HCT116 (cell line): ENCODE results near the gene PC. TPM values are rescaled to one million over a fixed set of nuclear protein-coding genes. Genes with fewer than 3 reads are reported as not detected.
A peak's percentile ranks its signal among the peaks of the same experiment; 100 is the strongest.
"Not testable (repeated sequence)": the region's sequence is repeated elsewhere in the genome, so short reads cannot be mapped to it uniquely, and the experiment has no call there.

Experiments used
- ATAC-seq: fragments of 200-7000 bp; cut with Tn5 transposase; 2 replicates; pipeline ENCODE4 v1.9.1; 2020; ENCODE audit warnings: mild to moderate bottlenecking, moderate library complexity
- BruUV-seq: library from RNA; stranded (reverse); fragments of 400-500 nt; replicated peaks from 2 replicates; lab custom pipeline; 2021; lab: Mats Ljungman, UMichigan
- CTCF ChIA-PET: fragments of 300-600 bp; sonication (Branson Sonifier 250); formaldehyde crosslinking; loops from one replicate; lab custom pipeline; 2021; ENCODE audit warnings: antibody characterized with exemption; lab: Charles Lee
- POLR2A ChIA-PET: fragments of 300-600, 350-600 bp; sonication (Branson Sonifier 250); formaldehyde crosslinking; loops from one replicate; lab custom pipeline; 2021; ENCODE audit warnings: antibody characterized with exemption; lab: Charles Lee
- RAD21 ChIA-PET, 2 experiments: fragments of 300-600 bp; sonication (Branson Sonifier 250); formaldehyde crosslinking; loops; one replicate each; lab custom pipeline; 2023; ENCODE audit warnings: low total read pairs in 2 of 2; ENCODE audit not compliant: uncharacterized antibody in 2 of 2, unreplicated experiment in 2 of 2, low non-redundant PET in 1 of 2; lab: Charles Lee
- DNase-seq: peaks from one replicate; pipeline ENCODE4 v3.0.0-alpha.2; 2010; ENCODE audit warnings: low read depth, low spot score
- H2AFZ ChIP-seq: fragments of 200-600 bp; shearing (Covaris generic), sonication (generic); 2 replicates; pipeline ENCODE4 v1.6.1; 2017; ENCODE audit warnings: low read depth, mixed run types, mixed read lengths, antibody characterized with exemption, low read length; ENCODE audit not compliant: poor library complexity, severe bottlenecking
- H3K27ac ChIP-seq: 2 replicates; pipeline ENCODE4 v1.5.1; 2012; ENCODE audit warnings: low read depth, low read length
- H3K27me3 ChIP-seq: fragments of 200-600 bp; sonication (generic); 2 replicates; pipeline ENCODE4 v1.6.1; 2016; ENCODE audit warnings: mixed run types, low read length, mixed read lengths; ENCODE audit not compliant: insufficient read depth
- H3K36me3 ChIP-seq, 2 experiments: fragments of 200-500 bp in 1 of 2; fragments of 200-600 bp in 1 of 2; sonication (Bioruptor generic) in 1 of 2; sonication (generic) in 1 of 2; 2 replicates each; pipeline versions ENCODE4 v1.5.1 to v1.6.1; 2014 to 2016; ENCODE audit warnings: low read length in 2 of 2, inconsistent platforms in 1 of 2, mixed read lengths in 1 of 2, mixed run types in 1 of 2; ENCODE audit not compliant: insufficient read depth in 2 of 2, control insufficient read depth in 1 of 2
- H3K4me1 ChIP-seq, 2 experiments: fragments of 200-600 bp in 1 of 2; sonication (generic) in 1 of 2; 2 replicates each; pipeline versions ENCODE4 v1.5.1 to v1.6.1; 2012 to 2017; ENCODE audit warnings: low read length in 2 of 2, inconsistent platforms in 1 of 2, mild to moderate bottlenecking in 1 of 2, mixed read lengths in 1 of 2, mixed run types in 1 of 2, moderate library complexity in 1 of 2; ENCODE audit not compliant: insufficient read depth in 2 of 2, control insufficient read depth in 1 of 2
- H3K4me2 ChIP-seq: fragments of 200-600 bp; sonication (generic); 2 replicates; pipeline ENCODE4 v1.6.1; 2017; ENCODE audit warnings: mixed run types, low read length, mixed read lengths
- H3K4me3 ChIP-seq, 2 experiments: fragments of 200-600 bp in 1 of 2; sonication (generic) in 1 of 2; replicated peaks in 1 of 2; 2 replicates each; pipeline ENCODE4 v1.5.1; 2011 to 2016; ENCODE audit warnings: low read length in 2 of 2, control low read depth in 1 of 2, low read depth in 1 of 2, mild to moderate bottlenecking in 1 of 2, mixed read lengths in 1 of 2, mixed run types in 1 of 2
- H3K79me2 ChIP-seq: fragments of 200-600 bp; sonication (generic); 2 replicates; pipeline ENCODE4 v1.6.1; 2017; ENCODE audit warnings: mild to moderate bottlenecking, mixed run types, low read length, moderate library complexity, mixed read lengths; ENCODE audit not compliant: insufficient read depth
- H3K9ac ChIP-seq: fragments of 200-600 bp; sonication (generic); 2 replicates; pipeline ENCODE4 v1.6.1; 2016; ENCODE audit warnings: low read length, mixed read lengths
- H3K9me2 ChIP-seq: fragments of 200-600 bp; sonication (generic), shearing (Covaris generic); 2 replicates; pipeline ENCODE4 v1.6.1; 2017; ENCODE audit warnings: mixed run types, mild to moderate bottlenecking, moderate library complexity; ENCODE audit not compliant: insufficient read depth
- H3K9me3 ChIP-seq, 2 experiments: fragments of 200-500 bp in 1 of 2; fragments of 200-600 bp in 1 of 2; sonication (Bioruptor generic) in 1 of 2; sonication (generic) in 1 of 2; 2 replicates each; pipeline ENCODE4 v1.6.1; 2014 to 2017; ENCODE audit warnings: low read length in 2 of 2, mixed read lengths in 2 of 2, inconsistent platforms in 1 of 2, low read depth in 1 of 2, mild to moderate bottlenecking in 1 of 2, mixed run types in 1 of 2, moderate library complexity in 1 of 2; ENCODE audit not compliant: control insufficient read depth in 1 of 2, insufficient read depth in 1 of 2
- H4K20me1 ChIP-seq: fragments of 200-600 bp; sonication (generic), shearing (Covaris generic); 2 replicates; pipeline ENCODE4 v1.6.1; 2017; ENCODE audit warnings: mixed run types, mild to moderate bottlenecking, moderate library complexity; ENCODE audit not compliant: insufficient read depth
- CTCF ChIP-seq, 3 experiments: fragments of 200-600 bp in 1 of 3; sonication (generic) in 1 of 3; IDR thresholded peaks in 2 of 3; conservative IDR thresholded peaks in 1 of 3; 2 replicates each; pipeline ENCODE4 v1.5.1; 2012 to 2017; ENCODE audit warnings: low read depth in 2 of 3, low read length in 2 of 3, antibody characterized with exemption in 1 of 3, borderline replicate concordance in 1 of 3, control low read depth in 1 of 3, mild to moderate bottlenecking in 1 of 3, mixed read lengths in 1 of 3, mixed run types in 1 of 3, moderate library complexity in 1 of 3; ENCODE audit not compliant: insufficient read depth in 1 of 3
- EGR1 ChIP-seq: IDR thresholded peaks from 2 replicates; pipeline ENCODE4 v1.6.1; 2012; ENCODE audit warnings: low read depth
- EZH2 ChIP-seq: fragments of 200-600 bp; sonication (generic); IDR thresholded peaks from 2 replicates; pipeline ENCODE4 v1.6.1; 2017; ENCODE audit warnings: antibody characterized with exemption, mixed run types
- FOSL1 ChIP-seq: IDR thresholded peaks from 2 replicates; pipeline ENCODE4 v1.6.1; 2012; ENCODE audit warnings: low read depth
- POLR2AphosphoS5 ChIP-seq: IDR thresholded peaks from 2 replicates; pipeline ENCODE4 v1.6.1; 2011; ENCODE audit warnings: mild to moderate bottlenecking, low read depth, low read length, moderate library complexity
- SP1 ChIP-seq: IDR thresholded peaks from 2 replicates; pipeline ENCODE4 v1.6.1; 2012; ENCODE audit warnings: low read depth
- ZNF274 ChIP-seq: fragments of 200-500 bp; sonication (Bioruptor generic); IDR thresholded peaks from 2 replicates; pipeline ENCODE4 v1.6.1; 2014; ENCODE audit warnings: mild to moderate bottlenecking, low read depth, low read length, inconsistent platforms
- intact Hi-C: fragments of 100-400 bp; cut with micrococcal nuclease; formaldehyde crosslinking; loops from 2 replicates; pipeline ENCODE4 v1.10.0; 2022
- total RNA-seq: library from RNA; stranded (reverse); gene quantifications from one replicate; pipeline ENCODE4 v1.2.1, GENCODE V29; 2021; ENCODE audit not compliant: unreplicated experiment

PC gene
- total RNA-seq, 1 experiment from 2014 or later, result 24.1 TPM

GRCh38 chr11:66834539-66834845, 123.7 kb downstream of the PC start:
- Histone ChIP-seq H2AFZ (no peak overlapping the region), H3K27ac (no peak overlapping the region), H3K4me1 (no peaks in the 10 kb centered on the region), H3K4me3 (no peak overlapping the region), H3K9me3 (no peaks in the 10 kb centered on the region), H3K27me3 (no peaks in the 10 kb centered on the region), H3K4me2 (no peak overlapping the region), H3K9ac (no peak overlapping the region), H3K79me2 (no peaks in the 10 kb centered on the region), H3K9me2 (no peaks in the 10 kb centered on the region), H3K36me3 (0 out of 4 replicates have a peak, but pooled peaks cover 0 to 4% of the 10 kb centered on the region in 2 experiments), H4K20me1 (no peaks in the 10 kb centered on the region)
- intact Hi-C loops, result loop anchor here (1.0 to 10.0 kb wide), 4 partner anchors 140 to 427 kb away; partner anchors contain the start of gene MRPL11
- POLR2A ChIA-PET, result interaction anchor here (0.7 to 1.4 kb wide), 2 partner anchors 9 to 156 kb away, joined by 3 read pairs; no protein-coding TSS in a partner anchor
- TF ChIP-seq SP1 (0 out of 2 replicates have a peak, but pooled peaks have one; percentile 13), EGR1 (no peak), CTCF (IDR thresholded peaks at IDR 0.05 in 2 of 3, conservative IDR thresholded peaks at IDR 0.05 in 1 of 3; ENCODE audit: borderline replicate concordance in 1 of 3, insufficient read depth in 1 of 3, low read depth in 2 of 3, low read length in 2 of 3) (no peak), FOSL1 (no peak), ZNF274 (no peak), EZH2 (no peak), POLR2AphosphoS5 (no peak)
- BruUV-seq, result no TSS peak
- RAD21 ChIA-PET, result interaction anchor here in 1 of 2 experiments (1.0 kb wide), 1 partner anchor 139 kb away, joined by 3 read pairs; no protein-coding TSS in a partner anchor
- peak; percentile 12; the same call in 1 of the 2 replicates for ATAC-seq
- CTCF ChIA-PET, result interaction anchor here (0.7 to 2.9 kb wide), 8 partner anchors 17 to 449 kb away, joined by 3 to 22 read pairs (median 4); partner anchors contain the start of gene RBM4B
- no peak for DNase-seq

DNA sequence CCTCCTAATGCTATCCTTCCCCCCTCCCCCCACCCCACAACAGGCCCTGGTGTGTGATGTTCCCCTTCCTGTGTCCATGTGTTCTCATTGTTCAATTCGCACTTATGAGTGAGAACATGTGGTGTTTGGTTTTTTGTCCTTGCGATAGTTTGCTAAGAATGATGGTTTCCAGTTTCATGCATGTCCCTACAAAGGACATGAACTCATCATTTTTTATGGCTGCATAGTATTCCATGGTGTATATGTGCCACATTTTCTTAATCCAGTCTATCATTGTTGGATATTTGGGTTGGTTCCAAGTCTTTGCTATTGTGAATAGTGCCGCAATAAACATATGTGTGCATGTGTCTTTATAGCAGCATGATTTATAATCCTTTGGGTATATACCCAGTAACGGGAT, 133.6 kb downstream of the PC start:
- CTCF ChIA-PET, H3K27ac ChIP-seq, H3K4me3 ChIP-seq, RAD21 ChIA-PET, H3K9me2 ChIP-seq, DNase-seq, H3K4me2 ChIP-seq, H3K36me3 ChIP-seq, H3K27me3 ChIP-seq, H3K9me3 ChIP-seq, H3K4me1 ChIP-seq, H3K79me2 ChIP-seq, H2AFZ ChIP-seq, ATAC-seq, H4K20me1 ChIP-seq, intact Hi-C loops, POLR2A ChIA-PET, H3K9ac ChIP-seq, BruUV-seq: not testable (repeated sequence)
